NCI-H82 treated with DMSO at 0.1 percent for 48 hours (cell line): Measurements from ENCODE around the gene PTPN11.
"Not testable (repeated sequence)": the region's sequence is repeated elsewhere in the genome, so short reads cannot be mapped to it uniquely, and the experiment has no call there.

ENCODE experiments used
- DNase-seq: peaks from one replicate; lab custom pipeline; 2025; ENCODE audit not compliant: unreplicated experiment; lab: John Stamatoyannopoulos, UW

The PTPN11 gene

DNA sequence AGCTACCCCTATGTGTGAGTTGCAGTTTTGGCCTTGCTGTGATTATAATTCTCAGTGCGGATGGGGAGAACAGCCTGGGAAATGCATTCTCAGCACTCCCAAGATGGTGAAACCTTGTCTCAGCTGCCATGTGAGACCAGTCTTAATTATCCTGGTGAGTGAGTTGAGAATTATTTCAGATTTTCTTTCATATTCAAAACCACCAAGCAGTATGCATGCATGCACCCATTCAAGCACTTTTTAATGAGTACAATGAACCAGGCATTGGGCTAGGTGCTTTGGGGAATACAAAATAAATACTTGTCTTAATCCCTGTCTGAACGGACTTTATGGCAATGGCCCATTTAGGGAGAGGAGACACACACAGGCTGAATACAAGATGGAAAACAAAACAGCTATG, 94.7 kb downstream of the PTPN11 start:
- DNase-seq, result no peak

DNA sequence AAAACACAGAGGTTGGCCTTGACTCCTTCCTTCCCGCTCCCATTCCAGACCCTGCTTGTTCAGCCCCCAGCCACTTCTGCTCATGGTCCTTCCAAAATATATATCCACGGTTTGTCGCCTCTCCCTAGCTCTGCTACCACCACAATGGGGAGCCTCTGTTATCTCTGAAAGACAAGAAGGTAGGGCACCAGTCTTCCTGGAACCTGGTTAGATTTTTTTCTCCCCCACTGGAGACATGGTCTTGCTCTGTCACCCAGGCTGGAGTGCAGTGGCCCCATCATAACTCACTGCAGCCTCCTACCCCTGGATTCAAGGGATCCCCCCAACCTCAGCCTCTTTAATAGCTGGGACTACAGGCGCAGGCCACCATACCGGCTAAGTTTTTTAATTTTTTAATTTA, 95.7 kb downstream of the PTPN11 start:
- no peak for DNase-seq

DNA sequence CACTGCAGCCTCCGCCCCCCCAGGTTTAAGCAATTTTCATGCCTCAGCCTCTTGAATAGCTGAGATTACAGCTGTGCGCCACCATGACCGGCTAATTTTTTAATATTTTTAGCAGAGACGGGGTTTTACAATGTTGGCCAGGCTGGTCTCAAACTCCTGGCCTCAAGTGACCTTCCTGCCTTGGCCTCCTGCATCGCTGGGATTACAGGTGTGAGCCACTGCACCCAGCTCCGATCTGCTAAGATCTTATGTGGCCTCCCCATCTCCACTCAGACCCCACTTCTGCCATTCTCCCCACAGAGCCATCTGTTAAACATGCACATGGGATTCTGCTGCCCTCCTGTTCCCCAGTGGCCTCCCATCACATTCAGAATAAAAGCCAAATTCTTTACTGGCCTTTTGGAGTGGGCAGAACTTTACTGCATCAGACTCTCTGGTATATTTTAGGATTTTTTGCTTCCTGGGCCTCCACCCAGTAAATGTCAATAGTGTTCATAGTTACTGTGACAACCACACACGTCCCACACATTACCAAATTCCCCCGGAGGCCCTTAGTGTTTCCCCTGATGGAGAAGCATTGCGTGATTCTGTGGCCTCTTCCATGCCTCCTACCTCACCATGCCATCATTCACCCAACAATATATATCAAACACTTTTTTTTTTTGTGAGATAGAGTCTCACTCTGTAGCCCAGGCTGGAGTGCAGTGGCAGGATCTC, 96.3 kb downstream of the PTPN11 start:
- no peak for DNase-seq

DNA sequence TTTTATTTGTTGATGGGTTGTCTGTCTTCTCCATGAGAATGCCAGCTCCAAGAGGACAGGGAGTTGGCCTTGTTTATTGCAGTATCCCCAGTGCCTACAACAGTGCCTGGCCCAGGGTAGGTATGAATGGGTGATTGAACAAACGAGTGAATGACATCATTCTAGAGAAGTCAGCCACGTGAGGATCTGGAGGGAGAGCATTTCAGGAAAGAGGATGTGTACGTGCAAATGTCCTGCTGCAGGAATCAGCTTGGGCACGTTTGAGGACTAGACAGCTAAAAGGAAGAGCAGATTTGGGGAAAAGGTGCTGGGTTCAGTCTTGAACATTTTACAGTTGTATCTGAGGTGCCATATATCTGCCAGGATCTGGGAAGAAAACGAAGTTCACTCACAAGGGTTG, 97.1 kb downstream of the PTPN11 start:
- DNase-seq, result no peak

DNA sequence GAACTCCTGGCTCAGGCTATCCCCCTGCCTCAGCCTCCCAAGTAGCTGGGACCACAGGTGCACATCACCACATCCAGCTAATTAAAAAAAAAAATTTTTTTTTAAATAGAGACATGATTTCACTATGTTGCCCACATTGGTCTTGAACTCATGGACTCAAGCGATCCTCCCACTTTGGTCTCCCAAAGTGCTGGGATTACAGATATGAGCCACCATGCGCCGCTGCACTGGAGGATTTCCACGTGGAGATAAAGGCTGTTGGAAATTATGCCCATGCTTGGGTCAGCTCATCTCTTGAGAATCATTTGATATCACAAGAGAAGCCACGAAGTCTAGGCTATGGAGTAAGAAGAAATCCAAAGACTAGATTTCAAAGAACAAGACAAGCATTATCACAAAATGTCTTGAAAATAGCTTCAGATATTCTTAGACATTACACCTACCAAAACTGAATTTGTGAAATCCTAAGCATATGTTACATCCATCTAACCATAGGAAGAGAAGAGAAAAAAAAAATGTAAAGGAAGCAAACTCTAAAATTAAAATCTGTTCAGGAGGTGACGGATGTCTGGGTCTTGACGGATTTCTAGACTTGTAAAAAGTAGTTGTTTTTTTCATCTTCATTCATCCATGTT, 99.1 kb downstream of the PTPN11 start:
- DNase-seq, result no peak

DNA sequence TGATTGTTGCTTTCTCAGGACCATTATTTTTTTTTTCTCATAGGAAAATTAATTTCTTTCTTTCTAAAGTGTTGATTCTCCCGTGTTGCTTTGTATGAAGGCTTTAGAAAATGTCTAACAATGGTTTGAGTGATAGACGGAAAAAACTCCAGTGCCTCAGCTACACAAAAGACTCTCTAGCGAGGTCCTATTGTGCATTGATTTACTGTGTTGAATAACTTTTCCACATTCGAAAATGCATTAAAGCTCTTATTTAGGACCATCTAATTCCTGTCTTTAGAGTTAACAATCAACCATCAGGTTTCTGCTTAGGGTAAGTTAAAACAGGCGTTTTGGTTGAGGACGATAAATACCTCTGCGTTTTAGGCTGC, 99.6 kb downstream of the PTPN11 start:
- DNase-seq, result no peak

DNA sequence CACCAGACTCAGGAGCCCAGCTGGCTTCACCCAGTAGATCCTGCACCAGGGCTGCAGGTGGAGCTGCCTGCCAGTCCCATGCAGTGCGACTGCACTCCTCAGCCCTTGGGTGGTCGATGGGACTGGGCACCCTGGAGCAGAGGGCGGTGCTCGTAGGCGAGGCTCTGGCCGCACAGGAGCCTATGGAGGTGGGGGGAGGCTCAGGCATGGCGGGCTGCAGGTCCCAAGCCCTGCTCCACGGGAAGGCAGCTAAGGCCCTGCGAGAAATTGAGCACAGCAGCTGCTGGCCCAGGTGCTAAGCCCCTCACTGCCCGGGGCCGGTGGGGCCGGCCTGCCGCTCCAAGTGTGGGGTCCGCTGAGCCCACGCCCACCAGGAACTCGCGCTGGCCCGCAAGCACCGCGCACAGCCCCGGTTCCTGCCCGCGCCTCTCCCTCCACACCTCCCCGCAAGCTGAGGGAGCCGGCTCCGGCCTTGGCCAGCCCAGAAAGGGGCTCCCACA, 101.1 kb downstream of the PTPN11 start:
- not testable (repeated sequence) for DNase-seq

DNA sequence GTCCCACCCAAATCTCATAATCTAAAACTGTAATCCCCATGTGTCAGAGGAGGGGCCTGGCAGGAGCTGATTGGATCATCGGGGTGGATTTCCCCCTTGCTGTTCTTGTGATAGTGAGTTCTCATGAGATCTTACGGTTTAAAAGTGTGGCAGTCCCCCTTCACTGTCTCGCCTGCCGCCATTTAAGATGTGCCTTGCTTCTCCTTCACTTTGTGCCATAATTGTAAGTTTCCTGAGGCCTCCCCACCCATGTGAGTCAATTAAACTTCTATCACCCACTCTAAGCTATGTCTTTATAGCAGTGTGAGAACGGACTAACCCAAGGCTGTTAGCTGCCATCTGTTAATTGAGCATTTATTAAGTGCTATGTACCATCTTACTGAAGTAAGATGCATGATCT, 105.1 kb downstream of the PTPN11 start:
- DNase-seq, result no peak

DNA sequence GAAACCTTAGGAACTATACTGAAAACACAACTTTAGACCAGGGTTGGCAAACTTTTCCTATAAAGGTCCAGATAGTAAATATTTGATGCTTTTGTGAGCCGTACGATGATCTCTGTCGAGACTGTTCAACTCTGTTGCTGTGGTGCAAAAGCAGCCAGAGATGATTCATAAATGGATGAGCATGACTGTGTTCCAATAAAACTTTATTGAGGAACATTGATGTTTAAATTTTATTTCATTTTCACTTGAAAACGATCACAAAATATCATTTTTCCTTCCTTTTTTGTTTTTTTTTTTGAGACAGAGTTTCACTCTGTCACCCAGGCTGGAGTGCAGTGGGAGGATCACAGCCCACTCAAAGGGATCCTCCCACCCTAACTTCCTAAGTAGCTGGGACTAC, 105.5 kb downstream of the PTPN11 start:
- DNase-seq, result no peak

DNA sequence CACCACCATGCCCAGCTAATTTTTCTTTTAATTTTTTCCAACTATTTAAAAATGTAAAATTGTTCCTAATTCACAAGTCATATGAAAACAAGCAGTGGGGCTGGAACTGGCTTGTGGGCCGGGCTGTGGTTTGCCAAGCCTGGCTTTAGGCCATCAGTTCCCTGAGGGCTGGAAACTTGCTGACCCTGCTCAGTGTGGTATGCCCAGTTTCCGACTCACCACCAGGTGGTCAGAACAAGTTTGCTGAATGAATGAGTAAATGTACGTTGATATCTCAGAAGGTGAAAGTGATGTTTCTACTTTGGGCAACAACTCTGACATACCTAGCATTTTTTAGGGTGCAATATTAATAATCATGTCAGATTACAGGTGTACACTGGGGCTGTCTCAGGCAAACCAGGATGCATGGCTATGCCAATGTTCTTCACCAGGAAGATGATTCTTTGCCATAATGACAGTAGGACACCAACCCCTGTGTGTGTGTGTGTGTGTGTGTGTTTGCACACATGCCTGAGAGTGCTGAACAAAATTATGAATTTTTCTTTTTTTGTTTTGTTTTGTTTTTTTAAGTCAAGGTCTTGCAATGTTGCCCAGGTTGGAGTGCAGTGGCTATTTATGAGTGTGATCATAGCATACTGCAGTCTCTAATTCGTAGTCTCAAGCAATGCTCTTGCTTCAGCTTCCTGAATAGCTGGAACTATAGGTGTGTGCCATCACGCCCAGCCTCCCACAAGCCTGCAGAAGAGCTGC, 106.1 kb downstream of the PTPN11 start:
- DNase-seq, result no peak

DNA sequence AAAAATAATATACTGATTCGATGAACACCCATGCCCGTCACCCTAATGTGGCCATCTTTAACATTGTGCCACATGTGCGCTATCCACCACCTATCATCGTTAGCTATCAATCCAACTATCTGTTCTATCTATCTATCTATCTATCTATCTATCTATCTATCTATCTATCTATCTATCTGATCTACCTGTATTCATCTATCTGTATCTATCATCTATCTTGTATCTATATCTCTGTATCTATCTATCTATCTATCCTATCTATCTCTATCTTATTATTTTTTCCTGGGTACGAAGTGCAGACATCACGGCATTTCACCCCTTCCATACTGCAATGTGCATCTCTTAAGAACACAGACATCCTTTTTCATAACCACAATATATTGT, 106.7 kb downstream of the PTPN11 start:
- DNase-seq, result no peak

DNA sequence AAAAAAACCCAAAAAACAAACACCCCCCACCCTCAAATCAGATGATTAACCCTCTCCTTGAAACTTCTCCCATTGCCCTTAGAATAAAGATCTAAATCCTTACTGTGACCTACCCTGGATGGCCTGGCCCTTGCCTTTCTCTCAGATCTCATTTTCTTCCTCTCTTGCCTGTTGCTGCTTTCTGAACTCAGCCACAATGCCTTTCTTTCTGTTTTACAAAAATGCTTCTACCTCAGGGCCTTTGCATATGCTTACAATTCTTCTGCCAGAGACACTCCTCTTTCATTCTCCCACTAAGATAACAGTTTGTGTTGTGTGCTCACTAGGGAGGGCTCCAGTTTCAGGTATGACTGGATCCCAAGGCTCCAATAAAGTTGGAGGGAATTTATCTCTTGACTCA, 108.3 kb downstream of the PTPN11 start:
- no peak for DNase-seq

DNA sequence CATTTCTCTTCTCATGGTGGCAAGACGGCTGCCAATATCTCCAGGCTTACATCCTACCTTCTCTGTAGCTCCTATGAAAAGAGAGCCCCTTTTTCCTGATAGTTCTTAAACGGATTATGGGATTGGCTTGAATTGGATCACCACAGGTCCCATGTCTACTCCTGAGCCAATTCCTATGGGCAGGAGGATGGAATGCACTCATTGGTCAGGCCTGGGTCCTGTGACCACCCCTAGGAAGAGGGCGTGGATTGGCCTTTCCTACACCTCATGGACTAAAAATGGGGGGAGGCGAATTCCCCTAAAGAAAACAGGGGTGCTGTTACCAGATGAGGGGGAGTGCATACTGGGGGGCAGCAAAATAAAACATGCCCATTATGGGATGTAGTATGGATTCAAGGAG, 108.8 kb downstream of the PTPN11 start:
- no peak for DNase-seq

DNA sequence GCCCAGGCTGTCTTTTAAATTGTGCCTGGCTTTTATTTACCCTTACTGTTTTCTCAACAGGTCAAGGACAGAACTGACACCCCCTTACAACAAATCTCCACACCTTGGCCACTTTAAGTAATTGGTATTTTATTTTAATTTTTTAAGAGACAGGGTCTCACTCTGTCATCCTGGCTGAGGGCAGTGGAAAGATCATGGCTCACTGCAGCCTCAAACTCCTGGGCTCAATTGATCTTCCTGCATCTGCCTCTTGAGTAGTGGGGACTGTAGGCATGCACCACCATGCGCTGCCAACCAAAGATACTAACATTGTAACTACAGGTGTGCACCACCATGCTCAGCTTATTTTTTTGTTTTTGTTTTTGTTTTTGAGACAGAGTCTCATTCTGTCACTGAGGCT, 109.8 kb downstream of the PTPN11 start:
- DNase-seq, result no peak

DNA sequence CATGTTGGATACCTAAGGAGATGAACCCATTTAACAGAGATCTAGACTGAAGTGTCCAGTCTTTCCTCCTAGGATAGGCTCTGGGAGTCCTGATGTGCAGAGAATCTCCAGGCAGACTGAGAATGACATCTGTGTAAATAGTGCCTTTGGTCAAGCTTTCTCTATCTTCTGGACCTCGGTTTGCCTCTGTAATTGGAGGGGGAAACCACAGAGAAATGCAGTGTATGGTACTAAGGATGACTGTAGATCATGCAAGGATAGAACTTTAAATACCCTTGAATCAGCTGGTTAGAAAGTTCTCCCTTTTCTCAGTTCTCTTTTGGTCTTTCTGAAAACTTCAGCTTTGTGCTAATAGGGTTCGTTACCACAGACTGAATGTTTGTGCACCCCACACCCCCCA, 112.2 kb downstream of the PTPN11 start:
- no peak for DNase-seq

DNA sequence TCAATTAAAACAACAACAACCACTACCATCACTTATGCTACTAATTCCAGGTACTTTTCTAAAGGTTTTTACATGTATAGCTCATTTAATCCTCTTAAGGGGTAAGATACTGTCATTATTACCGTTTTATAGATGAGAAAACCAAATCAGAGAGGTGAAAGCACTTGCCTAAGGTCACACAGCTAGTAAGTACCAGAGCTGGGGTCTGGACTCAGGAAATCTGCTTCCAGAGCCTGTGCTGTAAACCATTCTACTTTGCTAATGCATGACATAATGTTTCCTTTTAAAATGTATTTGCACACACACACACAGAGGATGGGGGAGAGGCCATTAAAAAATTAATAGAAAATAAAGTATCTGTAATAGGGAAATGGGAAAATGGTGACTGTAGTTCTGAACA, 113.4 kb downstream of the PTPN11 start:
- DNase-seq, result no peak

DNA sequence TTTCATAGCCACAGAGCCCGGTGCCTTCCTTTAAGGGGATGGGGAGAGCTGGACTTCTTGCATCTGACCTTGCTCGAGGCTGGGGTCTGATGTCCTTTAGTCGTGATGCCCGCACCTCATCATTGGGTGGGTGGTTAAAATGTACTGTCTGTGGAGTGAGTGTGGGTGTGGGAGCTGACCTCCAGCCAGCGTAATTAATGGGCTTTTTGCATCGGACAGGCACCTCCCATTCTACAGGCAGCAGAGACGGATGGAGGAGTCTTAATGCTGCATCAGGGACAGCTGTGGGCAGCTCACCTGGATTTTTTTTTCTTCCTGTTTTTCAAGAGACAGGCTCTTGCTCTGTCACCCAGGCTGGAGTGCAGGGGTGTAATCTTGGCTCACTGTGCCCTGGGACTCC, 114.8 kb downstream of the PTPN11 start:
- no peak for DNase-seq

DNA sequence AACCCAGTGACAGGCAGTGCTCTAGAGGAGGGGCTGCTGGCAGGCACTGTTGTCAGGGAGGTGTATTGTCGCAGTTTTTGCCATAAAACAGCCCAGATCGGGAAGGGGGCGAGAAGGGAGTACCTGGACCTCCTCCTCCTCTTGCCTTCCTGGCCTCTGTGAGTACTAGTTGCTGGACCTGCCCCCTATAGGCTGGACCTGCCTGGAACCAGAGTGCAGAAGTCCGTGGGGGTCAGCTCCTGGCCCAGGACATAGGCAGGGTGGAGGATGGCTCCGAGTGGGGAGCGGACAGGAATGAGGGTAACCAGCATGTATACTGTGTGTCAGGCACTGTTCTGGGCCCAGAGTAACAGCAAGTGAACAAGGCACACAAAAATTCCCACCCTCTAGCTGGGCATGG, 116.3 kb downstream of the PTPN11 start:
- DNase-seq, result no peak

DNA sequence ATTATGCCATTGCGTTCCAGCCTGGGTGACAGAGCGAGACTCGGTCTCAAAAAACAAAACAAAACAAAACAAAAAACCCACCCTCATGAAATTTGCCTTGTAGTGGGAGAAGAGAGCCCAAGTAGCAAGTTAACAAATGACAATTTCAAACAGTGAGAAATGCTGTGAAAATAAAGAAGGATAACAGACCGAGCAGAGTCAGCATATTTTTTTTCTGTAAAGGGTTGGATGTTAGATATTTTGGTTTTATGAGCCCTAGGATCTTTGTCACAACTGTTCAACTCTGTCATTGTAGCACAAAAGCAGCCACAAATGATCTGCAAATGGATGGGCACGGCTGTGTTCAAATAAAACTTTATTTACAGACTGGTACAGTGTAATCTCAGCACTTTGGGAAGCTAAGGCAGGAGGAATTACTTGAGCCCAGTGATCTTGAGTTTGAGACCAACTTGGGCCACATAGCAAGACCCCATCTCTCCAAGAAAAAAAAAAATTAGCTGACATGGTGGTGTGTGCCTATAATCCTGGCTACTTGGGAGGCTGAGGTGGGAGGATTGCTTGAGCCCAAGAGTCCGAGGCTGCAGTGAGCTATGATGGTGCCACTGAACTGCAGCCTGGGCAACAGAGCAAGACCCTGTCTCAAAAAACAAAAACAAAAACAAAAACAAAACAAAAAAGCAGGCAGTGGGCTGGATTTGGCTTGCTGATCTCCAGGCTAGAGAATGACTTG, 117.1 kb downstream of the PTPN11 start:
- DNase-seq, result no peak

DNA sequence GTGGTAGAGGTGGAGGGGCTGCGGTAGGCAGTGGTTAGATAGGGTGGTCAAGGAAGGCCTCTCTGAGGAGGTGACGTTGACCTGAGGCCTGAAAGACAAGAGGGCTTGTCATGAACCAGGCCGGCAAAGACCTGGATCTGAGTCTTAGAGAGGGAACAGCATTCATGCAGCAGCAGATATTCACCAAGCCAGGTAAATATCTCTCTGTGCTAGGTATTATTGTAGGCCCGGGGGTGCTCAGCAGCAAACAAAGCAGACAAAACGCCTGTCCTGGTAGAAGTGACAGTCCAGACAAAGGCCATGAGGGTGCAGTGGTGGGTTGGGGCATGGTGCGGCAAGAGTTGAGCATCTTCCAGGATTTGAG, 117.6 kb downstream of the PTPN11 start:
- DNase-seq, result no peak

DNA sequence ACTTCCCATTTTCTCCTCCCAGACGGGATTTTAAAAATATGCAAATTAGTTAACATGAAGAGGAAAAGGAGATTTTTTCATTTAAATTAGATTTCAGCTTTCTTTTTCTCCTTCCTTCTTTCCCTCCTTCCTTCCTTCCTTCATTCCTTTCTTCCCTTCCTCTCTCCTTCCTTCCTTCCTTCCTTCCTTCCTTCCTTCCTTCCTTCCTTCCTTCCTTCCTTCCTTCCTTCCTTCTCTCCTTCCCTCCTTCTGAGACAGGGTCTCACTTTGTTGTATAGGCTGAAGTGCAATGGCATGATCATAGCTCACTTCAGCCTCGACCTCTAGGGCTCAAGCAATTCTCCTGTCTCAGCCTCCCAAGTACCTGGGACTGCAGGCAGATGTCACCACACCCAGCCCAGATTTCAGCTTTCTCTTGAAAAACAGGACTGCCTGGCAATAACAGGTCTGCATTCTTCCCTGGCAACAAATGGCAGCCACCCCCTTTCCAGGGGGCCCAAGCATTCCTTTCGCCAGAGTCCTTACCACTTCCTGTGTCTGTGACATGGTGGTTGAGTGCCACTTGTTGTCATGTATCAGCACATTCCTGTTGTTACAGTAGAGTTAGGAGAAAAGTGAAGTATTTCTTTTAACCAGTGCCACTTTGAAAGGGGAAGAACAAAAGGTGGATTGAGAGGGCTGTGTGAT, 119.1 kb downstream of the PTPN11 start:
- DNase-seq, result no peak
